HG03280 (cell line): ENCODE results near the gene UBE2M.
A peak's percentile ranks its signal among the peaks of the same experiment; 100 is the strongest.
"Not testable (repeated sequence)": the region's sequence is repeated elsewhere in the genome, so short reads cannot be mapped to it uniquely, and the experiment has no call there.

Source experiments
- ATAC-seq: cut with Tn5 transposase; IDR thresholded peaks from one replicate; pipeline ENCODE4 v1.9.1; 2021; ENCODE audit warnings: mild to moderate bottlenecking, moderate library complexity; ENCODE audit not compliant: unreplicated experiment

The UBE2M gene

DNA sequence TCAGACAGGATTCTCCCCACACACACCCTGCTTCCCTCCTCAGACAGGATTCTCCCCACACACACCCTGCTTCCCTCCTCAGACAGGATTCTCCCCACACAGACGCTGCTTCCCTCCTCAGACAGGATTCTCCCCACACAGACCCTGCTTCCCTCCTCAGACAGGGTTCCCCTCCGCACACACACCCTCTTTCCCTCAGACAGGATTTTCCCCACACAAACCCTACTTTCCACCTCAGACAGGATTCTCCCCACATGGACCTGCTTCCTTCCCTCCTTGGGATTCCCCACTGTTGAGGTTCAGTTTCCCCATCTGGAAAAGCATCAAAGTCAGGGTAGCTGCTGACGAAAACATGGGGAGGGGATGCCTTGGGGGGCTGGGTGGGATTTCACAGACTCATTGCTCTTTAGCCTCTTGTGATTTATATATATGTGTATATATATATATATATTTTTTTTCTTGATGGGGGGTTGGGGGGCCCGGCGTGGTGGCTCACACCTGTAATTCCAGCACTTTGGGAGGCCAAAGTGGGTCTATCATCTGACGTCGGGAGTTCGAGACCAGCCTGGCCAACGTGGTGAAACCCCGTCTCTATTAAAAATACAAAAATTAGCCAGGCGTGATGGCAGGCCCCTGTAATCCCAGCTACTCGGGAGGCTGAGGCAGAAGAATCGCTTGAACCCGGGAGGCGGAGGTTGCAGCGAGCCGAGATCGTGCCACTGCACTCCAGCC, 15.6 kb downstream of the UBE2M start:
- ATAC-seq, result not testable (repeated sequence)

DNA sequence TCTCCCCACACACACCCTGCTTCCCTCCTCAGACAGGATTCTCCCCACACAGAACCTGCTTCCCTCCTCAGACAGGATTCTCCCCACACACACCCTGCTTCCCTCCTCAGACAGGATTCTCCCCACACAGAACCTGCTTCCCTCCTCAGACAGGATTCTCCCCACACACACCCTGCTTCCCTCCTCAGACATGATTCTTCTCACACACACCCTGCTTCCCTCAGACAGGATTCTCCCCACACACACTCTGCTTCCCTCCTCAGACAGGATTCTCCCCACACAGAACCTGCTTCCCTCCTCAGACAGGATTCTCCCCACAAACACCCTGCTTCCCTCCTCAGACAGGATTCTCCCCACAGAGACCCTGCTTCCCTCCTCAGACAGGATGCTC, 19.2 kb downstream of the UBE2M start:
- not testable (repeated sequence) for ATAC-seq

DNA sequence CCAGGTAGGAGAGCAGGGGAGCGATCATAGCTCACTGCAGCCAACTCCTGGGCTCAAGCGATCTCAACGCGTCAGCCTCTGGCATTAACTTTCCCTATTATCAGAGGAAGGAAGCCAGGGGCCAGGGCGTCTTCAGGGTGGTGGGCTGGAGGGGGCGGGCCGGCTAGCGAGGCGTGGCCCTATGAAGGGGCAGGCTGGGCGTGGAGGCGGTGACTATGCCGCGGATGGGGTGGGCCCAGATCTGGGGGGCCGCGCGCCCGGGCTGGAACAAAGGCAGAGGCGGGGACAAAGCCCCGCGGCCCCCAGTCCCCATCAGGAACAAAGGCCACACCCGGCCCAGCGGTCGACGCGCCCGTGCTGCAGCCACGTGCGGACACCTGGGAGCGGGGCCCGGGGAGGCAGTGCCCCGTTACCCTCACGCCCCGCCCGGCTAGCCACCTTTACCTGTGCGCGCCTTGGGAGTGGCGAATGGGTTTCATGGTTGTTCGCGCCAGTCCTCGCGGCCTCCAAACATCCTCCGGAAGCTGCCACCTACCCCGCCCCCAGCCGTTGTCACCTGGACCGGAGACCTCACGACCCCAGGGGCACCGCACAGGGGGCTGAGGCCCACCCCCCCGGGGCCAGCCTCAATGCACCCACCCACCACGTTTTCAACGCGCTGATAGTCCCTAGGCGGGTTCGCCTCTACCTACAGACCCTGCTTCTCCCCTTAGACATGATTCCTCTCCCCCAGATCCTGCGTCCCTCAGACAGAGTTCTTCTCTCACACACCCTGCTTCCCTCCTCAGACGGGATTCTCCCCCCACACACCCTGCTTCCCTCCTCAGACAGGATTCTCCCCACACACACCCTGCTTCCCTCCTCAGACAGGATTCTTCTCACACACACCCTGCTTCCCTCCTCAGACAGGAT, 19.9 kb downstream of the UBE2M start:
- no peak for ATAC-seq

DNA sequence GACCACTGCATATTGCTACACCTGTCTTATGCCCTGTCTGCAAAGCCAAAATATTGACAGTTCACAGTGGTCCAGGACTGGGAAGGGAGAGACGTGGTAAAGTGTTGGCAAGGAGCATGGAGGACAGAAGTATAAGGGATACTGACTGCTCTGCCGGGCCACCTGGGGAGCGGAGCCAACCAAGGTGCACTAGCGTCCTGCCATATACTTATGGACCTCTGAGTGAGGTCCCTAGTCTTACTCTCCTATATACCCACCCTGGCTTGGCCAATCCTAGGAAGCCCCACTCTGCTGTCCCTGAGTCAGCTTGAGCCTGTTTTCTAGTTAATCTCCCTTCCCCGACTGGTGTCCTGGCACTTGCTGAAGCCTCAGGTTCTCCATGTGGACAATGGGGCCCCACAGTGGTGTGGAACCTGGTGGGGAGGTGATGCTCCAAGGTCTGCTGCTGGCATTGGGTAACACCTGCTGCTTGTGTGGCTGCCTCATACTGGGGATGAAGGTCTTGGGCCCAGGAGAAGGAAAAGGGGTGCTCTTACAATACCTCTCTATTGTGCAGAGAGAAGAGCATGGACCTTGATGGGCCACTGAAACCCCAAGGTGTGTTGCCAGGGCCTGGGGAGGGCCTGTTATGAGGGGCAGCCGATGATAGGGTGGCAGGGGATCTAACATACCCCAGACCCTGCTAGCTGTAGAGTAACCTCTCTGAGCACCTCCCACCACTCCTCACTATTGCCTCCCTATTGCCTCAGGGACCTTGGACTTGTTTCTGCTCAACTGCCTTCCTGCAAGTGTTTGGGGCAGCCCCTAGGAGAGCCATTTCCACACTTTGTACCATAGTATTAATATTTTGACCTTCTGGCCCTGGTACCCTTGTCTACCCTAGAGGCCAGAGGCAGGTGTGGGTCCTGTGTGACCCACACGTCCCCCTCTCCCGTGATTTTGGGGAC, 21.3 kb downstream of the UBE2M start:
- ATAC-seq, result no peak

DNA sequence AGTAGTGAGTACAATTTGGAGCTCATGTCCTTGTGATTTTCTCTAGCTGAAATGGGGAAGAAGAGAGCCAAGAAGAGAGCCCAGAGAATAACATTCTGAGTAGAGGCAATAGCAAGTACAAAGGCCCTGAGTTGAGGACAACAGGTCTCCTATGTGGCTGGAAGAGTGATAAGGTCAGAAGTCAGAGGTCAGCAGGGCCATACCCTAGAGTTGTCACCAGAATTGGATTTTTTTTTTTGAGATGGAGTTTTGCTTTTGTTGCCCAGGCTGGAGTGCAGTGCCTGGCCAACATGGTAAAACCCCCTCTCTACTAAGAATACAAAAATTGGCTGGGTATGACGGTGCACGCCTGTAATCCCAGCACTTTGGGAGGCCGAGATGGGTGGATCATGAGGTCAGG, 22.6 kb downstream of the UBE2M start:
- ATAC-seq, result no peak

DNA sequence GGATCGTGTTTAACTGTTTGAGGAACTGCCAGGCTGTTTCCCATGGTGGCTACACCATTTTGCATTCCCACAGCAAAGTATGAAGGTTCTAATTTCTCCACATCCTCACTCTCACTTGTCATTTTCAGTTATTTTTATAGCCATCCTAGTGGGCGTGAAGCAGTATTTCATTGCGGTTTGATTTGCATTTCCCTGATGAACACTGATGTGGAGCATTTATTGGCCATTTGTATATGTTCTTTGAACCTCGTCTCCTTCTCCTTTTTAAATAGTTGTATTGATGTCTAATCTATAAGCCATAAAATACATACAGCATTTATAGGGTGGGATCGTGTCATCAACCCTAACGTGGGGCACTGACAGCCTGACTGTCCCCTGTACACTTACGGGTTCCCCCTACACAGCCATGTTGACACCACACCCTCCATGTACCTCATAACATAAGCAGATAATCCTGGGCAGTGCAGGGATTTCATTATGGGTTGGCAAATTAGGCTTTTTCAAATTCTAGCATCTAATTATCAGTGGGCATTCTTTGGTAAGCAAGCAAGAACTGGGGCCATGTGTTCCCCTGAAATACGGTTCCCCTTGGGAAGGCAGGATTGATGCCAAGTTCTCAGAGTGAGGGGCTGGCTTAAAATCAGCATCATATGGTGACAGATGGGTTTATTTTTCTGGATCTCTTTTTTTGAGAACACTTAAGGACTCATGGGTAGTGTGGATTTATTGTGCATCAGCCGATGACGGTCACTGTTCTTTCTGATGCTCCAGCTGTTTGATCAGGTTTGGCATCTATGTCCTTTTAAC, 27.2 kb downstream of the UBE2M start:
- ATAC-seq, result no peak

DNA sequence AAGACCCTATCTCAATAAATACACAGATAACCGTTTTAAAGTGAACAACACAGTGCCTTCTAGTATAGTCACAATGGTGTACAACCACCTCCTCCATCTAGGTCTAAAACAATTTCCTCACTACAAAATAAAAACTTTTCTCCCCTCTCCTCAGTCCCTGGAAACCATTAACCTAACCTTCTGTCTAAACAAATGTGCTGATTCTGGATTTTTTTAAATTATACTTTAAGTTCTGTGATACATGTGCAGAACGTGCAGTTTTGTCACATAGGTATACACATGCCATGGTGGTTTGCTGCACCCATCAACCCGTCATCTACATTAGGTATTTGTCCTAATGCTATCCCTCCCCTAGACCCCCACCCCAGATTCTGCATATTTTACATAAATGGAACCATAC, 29.0 kb downstream of the UBE2M start:
- no peak for ATAC-seq

DNA sequence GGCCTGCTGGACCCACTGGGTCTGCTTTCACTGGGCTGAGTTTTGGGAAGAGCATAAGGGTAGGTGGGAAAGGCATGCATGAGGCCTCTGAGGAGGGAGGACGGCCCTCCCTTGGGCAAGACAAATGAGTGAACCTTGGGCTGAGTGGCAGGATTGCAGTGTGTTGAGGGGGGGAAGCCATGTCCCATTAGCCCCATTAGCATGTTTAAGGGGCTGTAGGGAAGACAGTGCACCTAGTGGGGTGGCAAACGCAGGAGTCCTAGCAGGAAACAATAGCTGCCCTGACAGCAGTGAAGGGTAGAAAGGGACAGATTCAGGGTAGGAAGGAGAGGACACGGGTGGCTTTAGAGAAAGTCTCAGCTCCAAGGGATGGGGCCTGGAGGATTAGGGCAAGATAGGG, 35.7 kb downstream of the UBE2M start:
- ATAC-seq, result no peak

DNA sequence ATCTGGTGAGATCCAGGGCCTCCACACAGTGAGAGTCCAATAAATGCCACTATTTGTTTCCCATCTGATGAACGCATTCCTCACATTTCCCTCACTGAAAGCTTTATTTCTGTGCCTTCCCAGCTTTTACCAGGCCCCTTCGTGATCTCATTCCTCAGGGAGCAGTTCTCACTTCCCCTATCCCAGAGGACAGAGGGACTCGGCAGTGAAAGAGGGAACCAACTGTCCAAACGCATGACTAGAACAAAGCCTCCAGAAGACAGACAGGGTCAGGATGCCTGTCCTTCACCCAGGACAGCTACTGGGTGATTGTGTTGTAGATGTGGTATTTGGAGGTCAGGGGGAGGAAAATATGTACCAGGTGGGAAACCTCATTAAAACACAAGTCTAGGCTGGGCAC, 36.8 kb downstream of the UBE2M start:
- ATAC-seq, result no peak

DNA sequence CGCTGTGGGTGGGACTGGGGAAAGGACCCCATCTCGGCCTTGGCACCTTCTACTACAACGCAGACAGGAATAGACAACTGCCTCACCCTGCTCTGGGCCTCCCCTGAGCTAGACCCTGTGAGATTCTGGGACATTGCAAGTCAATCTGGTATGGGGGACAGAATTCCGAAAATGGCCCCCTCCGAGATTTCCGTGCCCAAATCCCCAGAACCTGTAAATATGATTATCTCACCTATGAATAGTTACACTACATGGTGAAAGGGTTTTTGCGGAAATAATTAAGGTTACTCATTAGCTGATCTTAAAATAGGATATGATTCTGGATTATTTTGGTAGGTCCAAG, 38.2 kb downstream of the UBE2M start:
- no peak for ATAC-seq

DNA sequence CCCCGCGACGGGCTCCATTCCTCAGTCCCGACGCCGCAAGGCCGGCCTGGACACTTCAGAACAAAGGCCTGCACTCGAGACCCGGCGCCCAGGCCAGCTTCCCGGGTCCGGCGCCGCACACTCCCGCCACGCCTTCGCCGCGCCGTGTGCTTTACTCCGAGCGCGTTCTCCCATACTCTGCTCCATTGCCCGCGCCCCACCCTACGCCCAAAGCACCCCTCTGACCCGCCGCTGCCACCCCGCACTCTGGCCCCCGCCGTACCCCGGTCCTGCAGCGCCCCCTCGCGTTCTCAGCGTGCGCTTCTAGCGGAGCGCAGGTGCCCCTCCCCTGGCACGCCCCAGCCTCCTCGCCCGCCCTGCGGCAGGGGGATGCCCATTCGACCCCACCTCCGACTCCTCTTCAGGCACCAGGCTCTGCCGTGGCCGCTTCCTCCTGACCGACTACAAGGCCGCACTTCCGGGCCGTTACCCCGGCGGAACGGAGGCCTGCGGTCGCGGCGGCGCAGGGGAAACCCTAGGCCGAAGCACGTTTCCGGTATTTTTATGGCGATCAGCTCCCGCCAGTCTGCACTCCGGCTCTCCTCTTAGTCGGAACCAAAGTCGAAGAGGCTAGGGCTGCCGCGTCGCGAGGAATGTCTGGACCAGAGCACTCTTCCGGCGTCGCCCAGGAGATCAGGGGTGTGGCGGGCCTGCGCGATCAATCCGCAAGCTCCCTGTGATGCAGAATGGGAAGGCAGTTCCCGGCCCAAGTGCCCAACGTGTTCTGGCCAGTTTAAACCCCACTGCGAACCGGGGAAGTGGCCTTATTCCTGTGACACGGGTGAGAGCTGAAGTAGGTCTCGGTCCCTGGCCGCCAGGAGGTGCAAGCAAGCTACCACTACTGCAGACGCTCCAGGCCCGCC, 38.8 kb downstream of the UBE2M start, which contains the start of gene ZBTB45:
Gene ZBTB45, minus strand, starts transcription at position 456 of the 902 bp plus-strand sequence. CDS start 2,137 bp downstream, outside the sequence.
- ATAC-seq, result peak; percentile 81

DNA sequence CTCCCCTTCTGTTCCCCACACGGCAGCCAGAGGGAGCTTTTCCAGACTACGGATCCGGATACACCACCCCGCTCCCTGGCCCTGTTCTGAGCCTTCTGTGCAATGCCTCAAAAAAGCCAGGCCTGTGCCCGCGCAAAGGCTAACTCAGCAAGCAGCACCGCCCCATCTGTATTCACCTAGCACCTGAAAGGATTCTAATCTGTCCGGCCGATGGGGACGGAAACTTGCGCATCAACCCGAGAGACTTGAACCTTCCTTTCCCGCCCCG, 39.4 kb downstream of the UBE2M start:
- ATAC-seq, result no peak

DNA sequence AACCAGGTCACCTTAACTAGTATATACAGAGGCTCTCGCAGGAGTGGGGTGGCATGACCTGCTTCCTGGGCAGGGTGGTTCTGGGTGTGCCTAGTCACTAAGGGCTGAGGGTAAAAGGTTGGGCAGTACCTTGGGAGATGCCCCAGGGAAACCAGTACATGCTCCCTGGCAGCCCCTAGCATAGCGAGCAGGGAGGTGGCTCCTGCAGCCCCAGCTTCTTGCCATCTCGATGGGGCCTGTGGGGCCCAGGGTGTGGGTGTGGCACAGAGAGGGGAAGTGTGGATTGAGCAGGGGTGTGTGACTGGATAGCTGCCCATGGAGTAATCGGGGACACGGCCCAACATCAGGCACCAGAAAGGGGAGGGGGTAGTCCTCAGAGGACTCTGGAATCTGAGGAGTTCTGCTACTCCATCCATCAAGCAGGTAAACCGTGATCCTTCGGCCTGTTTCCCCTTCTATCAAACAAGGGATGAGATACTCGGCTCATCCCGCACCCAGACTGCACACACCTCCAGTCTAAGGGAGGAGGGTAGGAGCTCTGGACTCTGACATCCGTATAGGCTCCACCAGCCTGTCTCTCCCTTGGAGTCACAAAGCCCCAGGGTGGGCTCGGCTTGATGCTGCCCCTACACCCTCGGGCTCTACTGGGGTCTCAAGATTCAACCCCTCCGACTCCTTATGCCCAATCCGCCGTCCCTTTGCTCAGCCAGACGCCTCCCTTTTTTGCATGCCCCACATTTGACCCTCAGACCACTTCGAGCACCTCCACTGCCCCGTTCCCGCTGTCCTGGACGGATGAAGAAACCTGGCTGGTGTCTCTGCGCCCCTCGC, 39.9 kb downstream of the UBE2M start:
- ATAC-seq, result no peak

DNA sequence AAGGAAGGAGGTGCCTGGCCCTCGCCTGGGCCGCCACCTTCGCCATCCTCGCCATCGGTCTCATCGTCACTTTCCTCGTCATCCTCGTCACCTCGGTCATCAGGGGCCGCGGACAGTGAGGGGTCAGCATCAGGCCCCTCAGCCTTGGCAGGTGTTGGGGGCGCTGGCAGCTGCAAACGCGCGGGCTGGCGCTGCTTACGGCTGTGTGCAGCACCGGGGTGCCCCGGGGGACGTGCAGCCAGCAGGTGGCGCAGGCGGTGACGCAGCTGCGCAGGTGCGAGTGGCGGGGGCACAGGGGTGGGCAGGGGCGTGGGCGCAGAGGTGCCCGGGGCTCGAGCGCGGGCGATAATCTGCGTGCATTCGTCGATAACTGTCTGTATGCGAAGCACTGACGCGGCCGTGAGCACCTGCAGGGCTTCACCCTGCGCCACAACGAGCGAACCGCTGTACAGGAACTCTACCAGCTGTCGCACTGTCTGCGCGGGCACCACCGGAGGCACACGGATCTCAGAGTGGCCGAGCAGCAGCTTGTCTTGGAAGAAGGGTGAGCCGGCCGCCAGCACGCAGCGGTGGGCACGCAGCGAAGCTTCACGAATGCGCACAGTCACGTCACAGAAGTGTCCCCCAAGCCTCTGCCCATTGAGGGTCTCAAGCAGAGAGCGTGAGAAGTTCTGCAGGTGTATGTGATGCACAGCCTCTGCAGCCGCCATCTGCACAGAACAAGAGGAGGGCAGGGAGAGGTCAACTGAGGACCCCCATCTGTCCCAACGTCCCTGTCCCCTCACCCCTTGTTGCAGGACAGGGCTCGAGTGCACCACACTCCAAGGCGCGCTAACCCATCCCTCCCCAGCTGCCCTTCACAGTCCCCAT, 41.2 kb downstream of the UBE2M start:
- ATAC-seq, result no peak

DNA sequence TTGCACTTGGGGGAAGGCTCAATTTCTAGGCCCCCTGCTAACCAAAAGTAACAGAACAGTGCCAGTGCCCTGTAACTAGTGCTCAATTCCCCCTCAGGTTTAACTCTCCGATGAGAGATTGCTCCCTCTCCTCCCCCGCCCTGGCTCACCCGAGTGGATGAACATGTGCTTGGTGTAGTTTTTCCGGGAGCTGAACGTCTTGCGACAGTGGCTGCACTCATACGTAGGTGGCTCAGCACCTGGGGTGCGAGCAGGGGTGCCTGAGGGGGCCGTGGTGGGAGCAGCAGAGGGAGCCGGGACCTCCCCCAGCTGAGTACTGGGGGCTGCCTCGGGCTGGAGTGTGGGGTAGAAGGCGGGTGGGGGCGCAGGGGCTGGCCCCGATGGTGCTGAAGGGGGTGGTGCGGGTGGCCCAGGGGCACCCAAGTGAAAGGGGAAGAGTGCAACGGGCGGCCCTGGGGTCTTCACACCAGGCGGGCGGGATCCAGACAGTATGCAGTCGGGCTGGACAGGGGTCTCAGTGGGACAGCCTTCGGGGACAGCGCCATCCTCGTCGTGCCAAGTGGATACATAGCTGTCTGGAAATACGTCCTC, 42.1 kb downstream of the UBE2M start:
- no peak for ATAC-seq

DNA sequence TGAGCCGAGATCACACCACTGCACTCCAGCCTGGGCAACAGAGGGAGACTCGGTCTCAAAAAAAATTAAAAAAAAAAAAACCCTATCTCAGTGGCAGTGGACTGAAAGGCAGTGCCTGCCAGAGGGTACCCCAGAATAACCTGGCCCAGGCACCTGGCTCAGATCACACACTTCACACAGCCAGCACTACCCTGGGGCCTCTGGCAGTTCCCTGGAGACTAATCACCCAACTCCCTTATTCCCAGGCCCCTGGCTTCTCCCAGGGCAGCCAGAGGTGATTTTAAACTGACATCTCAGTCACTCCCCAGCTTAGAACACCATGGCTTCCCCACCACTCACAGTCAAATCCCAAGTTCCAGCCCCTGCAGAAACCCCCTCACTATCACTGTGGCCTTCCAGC, 43.2 kb downstream of the UBE2M start:
- ATAC-seq, result no peak

DNA sequence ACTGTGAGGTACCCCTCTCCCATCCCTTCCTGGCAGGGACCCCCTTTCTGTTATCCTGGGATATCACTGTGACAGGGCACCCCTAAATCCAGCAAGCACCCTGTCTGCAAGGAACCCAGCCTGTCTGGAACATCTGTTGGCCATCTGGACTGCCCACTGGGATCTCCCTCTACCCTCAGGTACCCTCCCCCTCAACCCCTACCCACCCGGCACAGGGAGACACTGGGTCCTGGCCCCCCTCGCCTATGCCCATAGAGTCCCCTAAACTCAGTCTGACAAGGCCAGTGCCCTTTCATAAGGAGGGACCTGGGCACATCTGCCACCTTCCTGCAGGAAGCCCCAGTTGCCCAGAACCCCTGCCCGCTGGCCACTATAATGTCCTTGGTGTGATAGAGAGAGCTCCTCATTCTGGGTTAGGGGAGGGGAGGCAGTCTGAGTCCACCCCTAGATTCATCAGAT, 43.8 kb downstream of the UBE2M start:
- ATAC-seq, result no peak
